Upper lobe of right lung (tissue), 1 donor: ENCODE results near the gene VAV3. TPM values are rescaled to one million over a fixed set of nuclear protein-coding genes. Genes with fewer than 3 reads are reported as not detected.

Experiments
- ATAC-seq: fragments of 200-7000 bp; cut with Tn5 transposase; one replicate; pipeline ENCODE4 v1.9.1; 2020; ENCODE audit warnings: mild to moderate bottlenecking, moderate library complexity
- DNase-seq: peaks from one replicate; pipeline ENCODE4 v3.0.0-alpha.2; 2020
- H3K27ac ChIP-seq: fragments of 200-600 bp; one replicate; pipeline ENCODE4 v1.8.0; 2022
- H3K27me3 ChIP-seq: fragments of 200-600 bp; one replicate; pipeline ENCODE4 v1.8.0; 2022; ENCODE audit warnings: mild to moderate bottlenecking
- H3K36me3 ChIP-seq: fragments of 200-600 bp; one replicate; pipeline ENCODE4 v1.8.0; 2022
- H3K4me1 ChIP-seq: fragments of 200-600 bp; one replicate; pipeline ENCODE4 v1.8.0; 2022
- H3K4me3 ChIP-seq: fragments of 200-600 bp; one replicate; pipeline ENCODE4 v1.8.0; 2022; ENCODE audit warnings: mild to moderate bottlenecking
- H3K9me3 ChIP-seq: fragments of 200-600 bp; one replicate; pipeline ENCODE4 v1.8.0; 2022
- intact Hi-C: fragments of 100-400 bp; cut with DNase I; formaldehyde crosslinking; loops from one replicate; pipeline ENCODE4 v1.11.0; 2022
- microRNA-seq: library from miRNA; unstranded; fragments of <30 nt; microRNA quantifications from one replicate; pipeline ENCODE4 v1.2.0, GENCODE V29; 2020; ENCODE audit warnings: borderline microRNAs expressed
- total RNA-seq: library from RNA; stranded (reverse); fragmentation: NEBNext Ultra II Directional; extraction: Animal tissue kit (Norgen Biotek cat#: 25700); gene quantifications from one replicate; pipeline ENCODE4 v1.2.1, GENCODE V29; 2021
- TF ChIP-seq, protein P1 (sequence below): fragments of 200-600 bp; IDR thresholded peaks from one replicate; pipeline ENCODE4 v1.8.0; 2022; ENCODE audit warnings: antibody characterized with exemption
- donor health status: DM: no; HTN: yes; CAD: no; lungs with severe emphysema.

VAV3 gene
- total RNA-seq, 1 donor from 2014 or later: 8.5 TPM

DNA sequence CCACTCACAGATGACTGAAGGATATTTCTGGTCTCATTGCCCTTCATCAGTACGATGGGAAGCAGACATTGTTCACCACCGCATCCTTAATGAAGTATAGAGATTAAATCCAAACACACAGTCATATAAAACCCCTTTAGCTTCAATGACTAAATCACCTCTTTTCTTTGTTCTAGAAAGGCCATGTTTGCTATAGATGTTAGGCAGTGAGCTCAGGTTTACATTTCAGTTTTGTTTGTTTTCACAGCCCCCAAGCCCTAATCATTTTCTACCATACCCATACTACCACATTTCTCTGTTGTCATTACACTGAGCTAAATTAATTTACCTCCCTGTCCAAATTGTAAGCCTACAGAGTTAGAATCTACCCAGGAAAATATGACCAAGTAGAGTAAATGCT lies 439.0 kb downstream of the VAV3 start:
- no peaks in the 10 kb centered on the region for H3K27me3 ChIP-seq
- H3K4me3 ChIP-seq: no peak overlapping the region
- TF ChIP-seq, protein P1, sequence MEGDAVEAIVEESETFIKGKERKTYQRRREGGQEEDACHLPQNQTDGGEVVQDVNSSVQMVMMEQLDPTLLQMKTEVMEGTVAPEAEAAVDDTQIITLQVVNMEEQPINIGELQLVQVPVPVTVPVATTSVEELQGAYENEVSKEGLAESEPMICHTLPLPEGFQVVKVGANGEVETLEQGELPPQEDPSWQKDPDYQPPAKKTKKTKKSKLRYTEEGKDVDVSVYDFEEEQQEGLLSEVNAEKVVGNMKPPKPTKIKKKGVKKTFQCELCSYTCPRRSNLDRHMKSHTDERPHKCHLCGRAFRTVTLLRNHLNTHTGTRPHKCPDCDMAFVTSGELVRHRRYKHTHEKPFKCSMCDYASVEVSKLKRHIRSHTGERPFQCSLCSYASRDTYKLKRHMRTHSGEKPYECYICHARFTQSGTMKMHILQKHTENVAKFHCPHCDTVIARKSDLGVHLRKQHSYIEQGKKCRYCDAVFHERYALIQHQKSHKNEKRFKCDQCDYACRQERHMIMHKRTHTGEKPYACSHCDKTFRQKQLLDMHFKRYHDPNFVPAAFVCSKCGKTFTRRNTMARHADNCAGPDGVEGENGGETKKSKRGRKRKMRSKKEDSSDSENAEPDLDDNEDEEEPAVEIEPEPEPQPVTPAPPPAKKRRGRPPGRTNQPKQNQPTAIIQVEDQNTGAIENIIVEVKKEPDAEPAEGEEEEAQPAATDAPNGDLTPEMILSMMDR: no peak
- no peaks in the 10 kb centered on the region for H3K9me3 ChIP-seq
- intact Hi-C loops: no loop called here
- no peaks in the 10 kb centered on the region for H3K4me1 ChIP-seq
- no peak overlapping the region for H3K27ac ChIP-seq
- DNase-seq (no peak), ATAC-seq (no peak)
- no peaks in the 10 kb centered on the region for H3K36me3 ChIP-seq

DNA sequence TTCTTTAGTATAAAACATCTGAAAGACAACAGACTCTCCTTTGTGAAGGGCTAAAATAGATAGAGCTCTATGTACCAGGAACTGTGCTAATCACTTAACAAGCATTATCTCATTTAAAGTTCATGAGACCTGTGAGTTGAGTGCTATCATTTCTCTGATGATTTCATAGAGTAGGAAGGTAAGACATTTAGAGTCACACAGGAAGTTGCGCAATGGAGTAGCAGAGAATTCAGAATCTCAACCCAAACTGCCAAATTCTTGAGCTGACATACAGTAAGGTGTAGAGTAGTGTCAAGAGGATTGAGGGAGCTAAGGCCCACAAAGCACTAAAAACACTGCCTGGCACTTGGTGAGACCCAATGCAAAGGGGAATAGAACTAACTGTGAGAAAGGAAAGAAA lies 439.8 kb downstream of the VAV3 start:
- no peak overlapping the region for H3K27ac ChIP-seq
- TF ChIP-seq, protein P1: no peak
- H3K4me3 ChIP-seq: no peak overlapping the region
- H3K27me3 ChIP-seq: no peaks in the 10 kb centered on the region
- no peaks in the 10 kb centered on the region for H3K36me3 ChIP-seq
- no peaks in the 10 kb centered on the region for H3K4me1 ChIP-seq
- intact Hi-C loops: no loop called here
- DNase-seq (no peak), ATAC-seq (no peak)
- H3K9me3 ChIP-seq: no peaks in the 10 kb centered on the region

GRCh38 chr1:107524301-107524700 lies 440.7 kb downstream of the VAV3 start:
- Histone ChIP-seq H3K4me3 (no peak overlapping the region), H3K27ac (no peak overlapping the region), H3K9me3 (no peaks in the 10 kb centered on the region), H3K36me3 (no peaks in the 10 kb centered on the region), H3K4me1 (no peaks in the 10 kb centered on the region), H3K27me3 (no peaks in the 10 kb centered on the region)
- DNase-seq: no peak
- no peak for ATAC-seq
- TF ChIP-seq, protein P1: no peak
- intact Hi-C loops: no loop called here

GRCh38 chr1:107523736-107524135 lies 441.2 kb downstream of the VAV3 start:
- TF ChIP-seq, protein P1: no peak
- no peaks in the 10 kb centered on the region for H3K9me3 ChIP-seq
- H3K27ac ChIP-seq: no peak overlapping the region
- H3K27me3 ChIP-seq: no peaks in the 10 kb centered on the region
- ATAC-seq: no peak
- H3K4me3 ChIP-seq: no peak overlapping the region
- no peak for DNase-seq
- intact Hi-C loops: no loop called here
- no peaks in the 10 kb centered on the region for H3K36me3 ChIP-seq
- no peaks in the 10 kb centered on the region for H3K4me1 ChIP-seq

GRCh38 chr1:107523061-107523460 lies 441.9 kb downstream of the VAV3 start:
- Histone ChIP-seq H3K4me3 (no peak overlapping the region), H3K9me3 (no peaks in the 10 kb centered on the region), H3K27ac (no peak overlapping the region), H3K27me3 (no peaks in the 10 kb centered on the region), H3K4me1 (no peaks in the 10 kb centered on the region), H3K36me3 (no peaks in the 10 kb centered on the region)
- DNase-seq: no peak
- intact Hi-C loops: no loop called here
- TF ChIP-seq, protein P1: no peak
- ATAC-seq: no peak

Small RNA genes within 50 kb of the gene (microRNA-seq; reads per million reads assigned to microRNA genes)
- not detected for gene MIR7852

Other genes with a start within 250 kb of the VAV3 start
- 46.6 TPM for gene SLC25A24, start 235.2 kb upstream of the VAV3 start, total RNA-seq